Measurements from ENCODE around the gene DGKQ. TPM values are rescaled to one million over a fixed set of nuclear protein-coding genes. Genes with fewer than 3 reads are reported as not detected.

The DGKQ gene
- total RNA-seq, 1 donor from 2014 or later: 15.4 TPM

GRCh38 chr4:990746-991367 is 17.5 kb upstream of the DGKQ start:
- DNase-seq (ENCODE audit: low spot score): no peak
- H3K27me3 Mint-ChIP-seq (ENCODE audit: low read depth): no peaks in the 10 kb centered on the region
- H3K27ac Mint-ChIP-seq (ENCODE audit: unreplicated experiment): no peak overlapping the region
- peaks cover 22% of the 10 kb centered on the region for H3K4me1 Mint-ChIP-seq (ENCODE audit: low read depth)
- TF ChIP-seq, protein P1, sequence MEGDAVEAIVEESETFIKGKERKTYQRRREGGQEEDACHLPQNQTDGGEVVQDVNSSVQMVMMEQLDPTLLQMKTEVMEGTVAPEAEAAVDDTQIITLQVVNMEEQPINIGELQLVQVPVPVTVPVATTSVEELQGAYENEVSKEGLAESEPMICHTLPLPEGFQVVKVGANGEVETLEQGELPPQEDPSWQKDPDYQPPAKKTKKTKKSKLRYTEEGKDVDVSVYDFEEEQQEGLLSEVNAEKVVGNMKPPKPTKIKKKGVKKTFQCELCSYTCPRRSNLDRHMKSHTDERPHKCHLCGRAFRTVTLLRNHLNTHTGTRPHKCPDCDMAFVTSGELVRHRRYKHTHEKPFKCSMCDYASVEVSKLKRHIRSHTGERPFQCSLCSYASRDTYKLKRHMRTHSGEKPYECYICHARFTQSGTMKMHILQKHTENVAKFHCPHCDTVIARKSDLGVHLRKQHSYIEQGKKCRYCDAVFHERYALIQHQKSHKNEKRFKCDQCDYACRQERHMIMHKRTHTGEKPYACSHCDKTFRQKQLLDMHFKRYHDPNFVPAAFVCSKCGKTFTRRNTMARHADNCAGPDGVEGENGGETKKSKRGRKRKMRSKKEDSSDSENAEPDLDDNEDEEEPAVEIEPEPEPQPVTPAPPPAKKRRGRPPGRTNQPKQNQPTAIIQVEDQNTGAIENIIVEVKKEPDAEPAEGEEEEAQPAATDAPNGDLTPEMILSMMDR (IDR thresholded peaks at IDR 0.05): no peak
- no peak overlapping the region for H3K4me3 Mint-ChIP-seq (ENCODE audit: unreplicated experiment)
- H3K36me3 Mint-ChIP-seq (ENCODE audit: low read depth): peaks cover 1% of the 10 kb centered on the region
- H3K9me3 Mint-ChIP-seq (ENCODE audit: low read depth): no peaks in the 10 kb centered on the region

- TF ChIP-seq, protein P1 (IDR thresholded peaks at IDR 0.05): no peak
- Mint-ChIP-seq H3K36me3 (ENCODE audit: low read depth) (peaks cover 1% of the 10 kb centered on the region), H3K9me3 (ENCODE audit: low read depth) (no peaks in the 10 kb centered on the region), H3K27me3 (ENCODE audit: low read depth) (no peaks in the 10 kb centered on the region), H3K27ac (ENCODE audit: unreplicated experiment) (no peak overlapping the region), H3K4me1 (ENCODE audit: low read depth) (peaks cover 28% of the 10 kb centered on the region), H3K4me3 (ENCODE audit: unreplicated experiment) (no peak overlapping the region)
- DNase-seq (ENCODE audit: low spot score): no peak
Measured at GRCh38 chr4:989722-990471, 16.5 kb upstream of the DGKQ start.

- Mint-ChIP-seq H3K4me3 (ENCODE audit: unreplicated experiment) (no peak overlapping the region), H3K36me3 (ENCODE audit: low read depth) (peaks cover 1% of the 10 kb centered on the region), H3K4me1 (ENCODE audit: low read depth) (peaks cover 28% of the 10 kb centered on the region), H3K27me3 (ENCODE audit: low read depth) (no peaks in the 10 kb centered on the region), H3K27ac (ENCODE audit: unreplicated experiment) (no peak overlapping the region), H3K9me3 (ENCODE audit: low read depth) (no peaks in the 10 kb centered on the region)
- no peak for DNase-seq (ENCODE audit: low spot score)
- TF ChIP-seq, protein P1 (IDR thresholded peaks at IDR 0.05): no peak
Measured at GRCh38 chr4:988726-989721, 15.7 kb upstream of the DGKQ start.

GRCh38 chr4:987624-988513 is 14.5 kb upstream of the DGKQ start:
- TF ChIP-seq, protein P1 (IDR thresholded peaks at IDR 0.05): no peak
- no peak overlapping the region for H3K27ac Mint-ChIP-seq (ENCODE audit: unreplicated experiment)
- DNase-seq (ENCODE audit: low spot score): no peak
- peaks cover 28% of the 10 kb centered on the region for H3K4me1 Mint-ChIP-seq (ENCODE audit: low read depth)
- no peaks in the 10 kb centered on the region for H3K9me3 Mint-ChIP-seq (ENCODE audit: low read depth)
- no peaks in the 10 kb centered on the region for H3K27me3 Mint-ChIP-seq (ENCODE audit: low read depth)
- H3K36me3 Mint-ChIP-seq (ENCODE audit: low read depth): peaks cover 1% of the 10 kb centered on the region
- peak overlapping the region; percentile 66 for H3K4me3 Mint-ChIP-seq (ENCODE audit: unreplicated experiment)

All from chondrocyte (in vitro differentiated cells).